Activated T-helper 1 cell treated with anti-CD3 and anti-CD28 coated beads, Interleukin-2, amount 50 U/mL, for 16 hours (primary cell): ENCODE data around the gene DPF1.
"Not testable (repeated sequence)": the region's sequence is repeated elsewhere in the genome, so short reads cannot be mapped to it uniquely, and the experiment has no call there.

Experiments used
- DNase-seq, 2 donors: peaks; one replicate each; pipeline ENCODE4 v3.0.0-alpha.2; 2020; ENCODE audit warnings: low read depth in 1 of 2, low spot score in 1 of 2

The DPF1 gene

GRCh38 chr19:38250821-38251563 is 27.0 kb upstream of the DPF1 start:
- DNase-seq = no peak

GRCh38 chr19:38250428-38250820 is 26.4 kb upstream of the DPF1 start:
- no peak for DNase-seq

- DNase-seq = no peak
Observed at GRCh38 chr19:38248421-38248820, 24.4 kb upstream of the DPF1 start.

GRCh38 chr19:38247734-38248268 is 23.8 kb upstream of the DPF1 start:
- no peak for DNase-seq

- DNase-seq = no peak
Observed at GRCh38 chr19:38247126-38247525, 23.1 kb upstream of the DPF1 start.

- DNase-seq = no peak
Observed at GRCh38 chr19:38245826-38246498, 21.9 kb upstream of the DPF1 start.

- DNase-seq = no peak
Observed at GRCh38 chr19:38243279-38243673, 19.3 kb upstream of the DPF1 start.

- DNase-seq = no peak
Observed at GRCh38 chr19:38239816-38240215, 15.8 kb upstream of the DPF1 start.

- DNase-seq = no peak
Observed at GRCh38 chr19:38234615-38235014, 10.6 kb upstream of the DPF1 start.

GRCh38 chr19:38233740-38234251 is 9.8 kb upstream of the DPF1 start:
- DNase-seq = peak; percentile 52 to 64

- DNase-seq = no peak
Observed at GRCh38 chr19:38231918-38232317, 7.9 kb upstream of the DPF1 start.

- not testable (repeated sequence) for DNase-seq
Observed at GRCh38 chr19:38230506-38231133, 6.6 kb upstream of the DPF1 start.

- peak in 1 of 2 donors; percentile 40 for DNase-seq
Observed at GRCh38 chr19:38229585-38230073, 5.6 kb upstream of the DPF1 start.

- DNase-seq = no peak
Observed at GRCh38 chr19:38228491-38229439, 4.7 kb upstream of the DPF1 start.

GRCh38 chr19:38228005-38228377 is 4.0 kb upstream of the DPF1 start:
- DNase-seq = no peak

GRCh38 chr19:38227287-38228004 is 3.4 kb upstream of the DPF1 start:
- no peak for DNase-seq

- DNase-seq = not testable (repeated sequence)
Observed at GRCh38 chr19:38224863-38225218, 819 bp upstream of the DPF1 start.

- DNase-seq = no peak
Observed at GRCh38 chr19:38223617-38224013, 407 bp downstream of the DPF1 start.

GRCh38 chr19:38223119-38223523 is 901 bp downstream of the DPF1 start:
- DNase-seq = no peak
